OCI-LY3 (cell line): ENCODE data around the gene VWA1.

Experiments
- EZH2phosphoT487 ChIP-seq: fragments of 200-600 bp; shearing (Covaris generic); IDR thresholded peaks from 2 replicates; pipeline ENCODE4 v1.6.1; 2018; ENCODE audit warnings: antibody characterized with exemption, mixed run types, low read depth
- TF ChIP-seq, protein P1 (sequence below): fragments of 200-600, 300-600 bp; sonication (generic); IDR thresholded peaks from 2 replicates; pipeline ENCODE4 v1.5.1; 2014; ENCODE audit warnings: antibody characterized with exemption, low read length, low read depth

DNA sequence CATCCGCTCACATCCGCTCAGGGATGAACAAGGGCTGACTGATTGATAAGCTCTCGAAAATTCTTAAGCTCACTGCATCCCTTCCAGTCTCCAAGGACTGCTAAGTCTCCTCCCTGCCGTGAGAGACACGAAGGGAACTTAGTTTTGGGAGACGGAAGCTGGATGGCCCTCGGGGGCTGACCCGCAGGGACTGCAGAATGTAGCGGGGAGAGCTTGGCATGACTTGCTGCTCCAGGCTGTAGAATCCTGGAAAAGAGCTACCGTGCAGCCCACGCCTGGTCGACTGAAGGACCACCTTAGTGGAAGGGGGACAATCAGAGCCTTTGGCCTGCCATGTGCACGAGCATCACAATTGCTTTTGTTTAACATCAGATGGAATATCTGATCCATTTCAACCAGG is 19.7 kb upstream of the VWA1 start:
- no peak for TF ChIP-seq EZH2phosphoT487
- TF ChIP-seq, protein P1, sequence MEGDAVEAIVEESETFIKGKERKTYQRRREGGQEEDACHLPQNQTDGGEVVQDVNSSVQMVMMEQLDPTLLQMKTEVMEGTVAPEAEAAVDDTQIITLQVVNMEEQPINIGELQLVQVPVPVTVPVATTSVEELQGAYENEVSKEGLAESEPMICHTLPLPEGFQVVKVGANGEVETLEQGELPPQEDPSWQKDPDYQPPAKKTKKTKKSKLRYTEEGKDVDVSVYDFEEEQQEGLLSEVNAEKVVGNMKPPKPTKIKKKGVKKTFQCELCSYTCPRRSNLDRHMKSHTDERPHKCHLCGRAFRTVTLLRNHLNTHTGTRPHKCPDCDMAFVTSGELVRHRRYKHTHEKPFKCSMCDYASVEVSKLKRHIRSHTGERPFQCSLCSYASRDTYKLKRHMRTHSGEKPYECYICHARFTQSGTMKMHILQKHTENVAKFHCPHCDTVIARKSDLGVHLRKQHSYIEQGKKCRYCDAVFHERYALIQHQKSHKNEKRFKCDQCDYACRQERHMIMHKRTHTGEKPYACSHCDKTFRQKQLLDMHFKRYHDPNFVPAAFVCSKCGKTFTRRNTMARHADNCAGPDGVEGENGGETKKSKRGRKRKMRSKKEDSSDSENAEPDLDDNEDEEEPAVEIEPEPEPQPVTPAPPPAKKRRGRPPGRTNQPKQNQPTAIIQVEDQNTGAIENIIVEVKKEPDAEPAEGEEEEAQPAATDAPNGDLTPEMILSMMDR: no peak
